Dermis lymphatic vessel endothelial cell (primary cell): Measurements from ENCODE around the gene RYR3. TPM values are rescaled to one million over a fixed set of nuclear protein-coding genes. Genes with fewer than 3 reads are reported as not detected.

Experiments used
- total RNA-seq: library from RNA; depleted of rRNA; stranded (reverse); fragments of >200 nt; gene quantifications from 2 replicates; pipeline ENCODE4 v1.2.1, GENCODE V29; 2014

Gene RYR3
- total RNA-seq = not detected in 2 replicates

DNA sequence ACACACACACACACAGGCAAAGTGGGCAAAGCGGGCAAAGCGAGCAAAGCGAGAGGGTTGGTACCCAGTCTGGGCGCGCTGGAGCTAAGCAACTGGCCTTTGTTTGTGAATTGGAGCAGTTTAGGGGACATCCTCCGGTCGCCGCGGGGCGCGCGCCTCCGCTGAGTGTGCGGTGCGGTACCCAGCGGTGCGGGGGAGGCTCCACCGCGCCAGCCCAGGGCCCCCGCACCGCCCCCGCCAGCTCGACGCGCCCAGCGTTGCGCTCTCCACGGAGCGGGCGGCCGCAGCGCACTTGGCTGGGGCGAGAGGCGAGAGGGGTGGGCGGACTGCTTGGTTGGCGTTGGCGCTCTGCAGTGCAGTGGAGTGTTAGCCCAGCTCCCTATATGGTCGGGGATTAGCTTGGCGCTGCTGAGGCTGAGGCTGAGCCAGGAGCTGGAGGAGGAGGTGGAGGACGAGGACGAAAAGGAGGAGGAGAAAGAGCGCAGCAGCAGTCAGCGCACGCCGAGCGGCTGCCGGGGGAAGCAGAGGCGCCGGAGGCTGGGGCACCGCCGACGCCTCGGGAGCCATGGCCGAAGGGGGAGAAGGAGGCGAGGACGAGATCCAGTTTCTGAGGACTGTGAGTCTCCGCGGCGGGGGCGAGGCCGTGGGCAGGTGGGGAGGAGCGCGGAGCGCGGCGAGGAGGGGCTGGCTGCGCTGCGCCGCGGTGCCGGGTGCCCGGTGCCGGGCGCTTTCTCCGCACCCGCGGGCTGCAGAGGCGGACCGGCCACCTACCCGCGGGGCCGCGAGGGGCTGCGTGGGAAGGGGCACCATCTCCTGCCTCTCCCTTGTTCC, at the start of gene RYR3:
RYR3 (plus strand) TSS at position 487 of the 831 bp plus-strand sequence; CDS start at position 566, 79 bp downstream.

Other genes starting within 250 kb of the RYR3 start
- gene FMN1, start 116.3 kb upstream of the RYR3 start, total RNA-seq = under 0.01 and 0.11 TPM in 2 replicates